Endothelial cell (in vitro differentiated cells): ENCODE measurements around the gene BRS3. TPM values are rescaled to one million over a fixed set of nuclear protein-coding genes. Genes with fewer than 3 reads are reported as not detected.

Experiments used
- DNase-seq: peaks from one replicate; pipeline ENCODE4 v3.0.0; 2021; ENCODE audit warnings: low spot score
- H3K27ac Mint-ChIP-seq: one replicate; pipeline ENCODE4 v1.8.0; 2021; ENCODE audit warnings: mixed read lengths, inconsistent platforms; ENCODE audit not compliant: unreplicated experiment
- H3K27me3 Mint-ChIP-seq: one replicate; pipeline ENCODE4 v1.8.0; 2021; ENCODE audit warnings: mild to moderate bottlenecking, moderate library complexity, mixed read lengths, inconsistent platforms; ENCODE audit not compliant: unreplicated experiment
- H3K36me3 Mint-ChIP-seq: one replicate; pipeline ENCODE4 v1.8.0; 2021; ENCODE audit warnings: mild to moderate bottlenecking, low read depth, mixed read lengths, inconsistent platforms; ENCODE audit not compliant: unreplicated experiment
- H3K4me1 Mint-ChIP-seq: one replicate; pipeline ENCODE4 v1.8.0; 2021; ENCODE audit warnings: mild to moderate bottlenecking, mixed read lengths, inconsistent platforms; ENCODE audit not compliant: unreplicated experiment
- H3K4me3 Mint-ChIP-seq: one replicate; pipeline ENCODE4 v1.8.0; 2021; ENCODE audit warnings: mild to moderate bottlenecking, mixed read lengths, inconsistent platforms; ENCODE audit not compliant: unreplicated experiment
- H3K9me3 Mint-ChIP-seq: one replicate; pipeline ENCODE4 v1.8.0; 2021; ENCODE audit warnings: mixed read lengths, inconsistent platforms; ENCODE audit not compliant: unreplicated experiment
- total RNA-seq: library from RNA; stranded (reverse); fragmentation: NEBNext Ultra II Directional; extraction: Animal tissue kit (Norgen Biotek cat#: 25700); gene quantifications from one replicate; pipeline ENCODE4 v1.2.1, GENCODE V29; 2021; ENCODE audit not compliant: unreplicated experiment
- TF ChIP-seq, protein P1 (sequence below): fragments of 200-600 bp; sonication (generic); IDR thresholded peaks from one replicate; pipeline ENCODE4 v1.5.0; 2021; ENCODE audit warnings: antibody characterized with exemption; ENCODE audit not compliant: unreplicated experiment

Gene BRS3
- total RNA-seq, 1 donor from 2014 or later: not detected

DNA sequence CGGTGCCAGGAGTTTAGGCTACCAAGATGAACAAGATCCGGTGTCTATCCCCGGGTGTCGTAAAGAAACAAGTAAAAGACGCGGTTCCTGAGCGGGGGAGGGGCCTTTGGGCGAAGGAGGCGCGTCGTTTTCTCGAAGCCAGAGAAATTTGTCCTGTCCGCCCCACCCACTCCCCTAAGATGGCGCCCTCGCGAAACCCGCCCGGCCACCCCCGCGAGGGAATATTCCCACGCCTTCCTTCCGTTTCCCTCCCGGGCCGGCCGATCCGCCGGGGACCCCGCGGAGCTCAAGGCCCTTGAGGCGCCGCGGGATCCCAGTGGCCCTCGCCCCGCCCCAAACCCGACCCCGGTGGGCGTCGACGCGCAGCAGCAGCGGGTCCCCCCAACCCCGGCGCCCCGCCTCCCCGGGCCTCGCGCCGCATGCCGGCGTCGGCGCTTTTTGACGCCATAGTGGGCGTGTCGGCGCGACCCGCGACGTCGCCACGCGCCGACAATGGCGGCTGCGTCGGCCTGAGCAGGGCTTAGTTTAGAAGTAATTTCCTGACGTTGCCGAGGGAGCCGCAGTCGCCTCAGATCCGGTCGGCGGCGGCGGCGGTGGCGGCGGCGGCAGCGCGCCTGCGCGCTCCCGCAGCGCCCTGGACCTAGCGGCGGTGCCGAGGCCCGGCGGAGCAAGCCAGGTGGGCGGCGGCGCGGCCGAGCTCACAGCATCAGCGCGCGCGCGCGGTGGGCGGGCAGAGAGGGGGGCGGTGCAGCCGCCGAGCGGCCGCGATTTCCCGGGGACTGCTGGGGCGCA is 9.2 kb downstream of the BRS3 start:
- peak; percentile 71 for DNase-seq
- Mint-ChIP-seq H3K4me3 (peak overlapping the region; percentile 92), H3K4me1 (peaks cover 7% of the 10 kb centered on the region), H3K36me3 (peaks cover 3% of the 10 kb centered on the region), H3K27me3 (no peaks in the 10 kb centered on the region), H3K27ac (peak overlapping the region; percentile 93), H3K9me3 (no peaks in the 10 kb centered on the region)
- TF ChIP-seq, protein P1, sequence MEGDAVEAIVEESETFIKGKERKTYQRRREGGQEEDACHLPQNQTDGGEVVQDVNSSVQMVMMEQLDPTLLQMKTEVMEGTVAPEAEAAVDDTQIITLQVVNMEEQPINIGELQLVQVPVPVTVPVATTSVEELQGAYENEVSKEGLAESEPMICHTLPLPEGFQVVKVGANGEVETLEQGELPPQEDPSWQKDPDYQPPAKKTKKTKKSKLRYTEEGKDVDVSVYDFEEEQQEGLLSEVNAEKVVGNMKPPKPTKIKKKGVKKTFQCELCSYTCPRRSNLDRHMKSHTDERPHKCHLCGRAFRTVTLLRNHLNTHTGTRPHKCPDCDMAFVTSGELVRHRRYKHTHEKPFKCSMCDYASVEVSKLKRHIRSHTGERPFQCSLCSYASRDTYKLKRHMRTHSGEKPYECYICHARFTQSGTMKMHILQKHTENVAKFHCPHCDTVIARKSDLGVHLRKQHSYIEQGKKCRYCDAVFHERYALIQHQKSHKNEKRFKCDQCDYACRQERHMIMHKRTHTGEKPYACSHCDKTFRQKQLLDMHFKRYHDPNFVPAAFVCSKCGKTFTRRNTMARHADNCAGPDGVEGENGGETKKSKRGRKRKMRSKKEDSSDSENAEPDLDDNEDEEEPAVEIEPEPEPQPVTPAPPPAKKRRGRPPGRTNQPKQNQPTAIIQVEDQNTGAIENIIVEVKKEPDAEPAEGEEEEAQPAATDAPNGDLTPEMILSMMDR: no peak

DNA sequence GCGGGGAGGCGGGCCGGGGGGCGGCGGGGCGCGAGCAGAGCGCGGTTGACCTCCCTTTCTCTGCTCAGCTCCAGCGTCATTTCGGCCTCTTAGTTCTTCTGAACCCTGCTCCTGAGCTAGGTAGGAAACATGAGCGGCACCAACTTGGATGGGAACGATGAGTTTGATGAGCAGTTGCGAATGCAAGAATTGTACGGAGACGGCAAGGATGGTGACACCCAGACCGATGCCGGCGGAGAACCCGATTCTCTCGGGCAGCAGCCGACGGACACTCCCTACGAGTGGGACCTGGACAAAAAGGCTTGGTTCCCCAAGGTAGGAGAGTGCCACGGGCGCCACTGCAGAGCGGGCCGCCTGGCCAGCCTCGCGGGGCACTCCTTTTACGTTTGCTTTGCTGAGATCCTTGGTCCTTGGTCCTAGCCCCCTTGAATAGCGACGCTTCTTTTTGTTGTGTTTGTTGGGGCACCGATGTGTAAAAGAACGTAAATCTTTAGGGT is 9.9 kb downstream of the BRS3 start, which contains the start of gene HTATSF1:
TSS of gene HTATSF1 (plus strand) at position 37 of the 497 bp plus-strand sequence. CDS start at position 130, 93 bp downstream.
- TF ChIP-seq, protein P1: no peak
- no peaks in the 10 kb centered on the region for H3K27me3 Mint-ChIP-seq
- H3K4me1 Mint-ChIP-seq: peaks cover 7% of the 10 kb centered on the region
- peak within 1 kb of the TSS; percentile 97 for H3K4me3 Mint-ChIP-seq
- H3K27ac Mint-ChIP-seq: peak within 1 kb of the TSS; percentile 93
- DNase-seq: peak; percentile 3
- H3K9me3 Mint-ChIP-seq: no peaks in the 10 kb centered on the region
- peaks cover 3% of the 10 kb centered on the region for H3K36me3 Mint-ChIP-seq

DNA sequence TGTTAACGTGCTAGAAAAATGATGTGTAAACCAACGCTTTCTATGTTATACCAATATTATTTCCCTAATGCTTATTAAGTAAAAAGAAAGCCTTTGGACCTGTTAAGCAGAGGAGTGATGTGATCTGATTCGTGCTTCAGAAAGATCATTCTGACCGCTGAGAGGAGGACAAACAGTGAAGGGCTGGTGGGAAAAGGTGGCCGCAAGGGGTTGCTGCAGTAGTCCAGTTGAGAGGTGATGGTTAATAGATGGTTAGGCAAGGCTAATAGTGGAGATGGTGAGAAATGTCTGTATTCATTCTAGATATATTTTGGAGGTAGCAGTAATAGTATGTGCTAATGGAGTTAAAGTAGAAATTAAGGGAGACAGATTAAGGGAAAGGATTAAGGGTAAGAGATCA is 31.3 kb downstream of the BRS3 start:
- no peaks in the 10 kb centered on the region for H3K27me3 Mint-ChIP-seq
- H3K36me3 Mint-ChIP-seq: no peaks in the 10 kb centered on the region
- TF ChIP-seq, protein P1: no peak
- H3K27ac Mint-ChIP-seq: no peak overlapping the region
- H3K4me3 Mint-ChIP-seq: no peak overlapping the region
- H3K9me3 Mint-ChIP-seq: no peaks in the 10 kb centered on the region
- DNase-seq: no peak
- H3K4me1 Mint-ChIP-seq: no peaks in the 10 kb centered on the region

DNA sequence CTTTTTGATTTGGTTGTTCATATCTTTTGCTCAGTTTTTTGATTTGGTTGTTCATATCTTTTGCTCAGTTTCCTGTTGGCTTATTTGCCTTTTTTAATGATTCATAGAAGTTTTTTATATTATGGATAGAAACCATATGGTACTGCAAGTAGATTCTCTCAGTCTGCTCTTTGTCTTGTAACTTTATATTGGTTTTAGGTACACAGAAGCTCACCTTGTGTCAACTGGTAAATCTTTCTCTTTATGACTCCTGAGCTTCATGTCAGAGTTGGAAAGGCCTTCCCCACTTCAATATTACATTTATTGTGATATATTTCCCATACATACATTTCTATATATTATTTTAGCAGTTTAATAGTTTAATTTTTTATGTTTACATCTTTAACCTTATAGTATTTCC is 36.0 kb downstream of the BRS3 start:
- no peaks in the 10 kb centered on the region for H3K4me1 Mint-ChIP-seq
- no peaks in the 10 kb centered on the region for H3K27me3 Mint-ChIP-seq
- no peaks in the 10 kb centered on the region for H3K36me3 Mint-ChIP-seq
- no peak overlapping the region for H3K4me3 Mint-ChIP-seq
- DNase-seq: no peak
- TF ChIP-seq, protein P1: no peak
- no peaks in the 10 kb centered on the region for H3K9me3 Mint-ChIP-seq
- H3K27ac Mint-ChIP-seq: no peak overlapping the region
